Measurements from ENCODE around the gene PRPF6.
"Not testable (repeated sequence)": the region's sequence is repeated elsewhere in the genome, so short reads cannot be mapped to it uniquely, and the experiment has no call there.

PRPF6 gene

GRCh38 chr20:63945921-63946920, 34.7 kb upstream of the PRPF6 start:
- no peak for DNase-seq

GRCh38 chr20:63946986-63947637, 33.8 kb upstream of the PRPF6 start:
- DNase-seq: no peak

- DNase-seq: no peak
Observed at GRCh38 chr20:63947638-63948456, 33.1 kb upstream of the PRPF6 start.

- no peak for DNase-seq
Observed at GRCh38 chr20:63950701-63951397, 30.1 kb upstream of the PRPF6 start.

GRCh38 chr20:63951398-63952209, 29.3 kb upstream of the PRPF6 start:
- no peak for DNase-seq

- DNase-seq: no peak
Observed at GRCh38 chr20:63952210-63952535, 28.8 kb upstream of the PRPF6 start.

- DNase-seq: no peak
Observed at GRCh38 chr20:63952769-63953168, 28.2 kb upstream of the PRPF6 start.

GRCh38 chr20:63953764-63954429, 27.0 kb upstream of the PRPF6 start:
- DNase-seq: no peak

- DNase-seq: no peak
Observed at GRCh38 chr20:63955281-63955826, 25.6 kb upstream of the PRPF6 start.

GRCh38 chr20:63955827-63956663, 24.9 kb upstream of the PRPF6 start, which contains the start of gene UCKL1:
Gene UCKL1 (minus strand): TSS chr20:63956416. CDS start chr20:63956372, 44 bp downstream.
- peak; percentile 83 for DNase-seq

- DNase-seq: no peak
Observed at GRCh38 chr20:63956664-63957003, 24.3 kb upstream of the PRPF6 start.

GRCh38 chr20:63957004-63957689, 23.8 kb upstream of the PRPF6 start:
- no peak for DNase-seq

- no peak for DNase-seq
Observed at GRCh38 chr20:63957690-63958441, 23.1 kb upstream of the PRPF6 start.

GRCh38 chr20:63958471-63958870, 22.5 kb upstream of the PRPF6 start:
- no peak for DNase-seq

GRCh38 chr20:63958964-63959698, 21.8 kb upstream of the PRPF6 start:
- DNase-seq: no peak

GRCh38 chr20:63959699-63960075, 21.2 kb upstream of the PRPF6 start:
- no peak for DNase-seq

- DNase-seq: not testable (repeated sequence)
Observed at GRCh38 chr20:63960654-63961621, 20.0 kb upstream of the PRPF6 start.
